Measurements from ENCODE around the gene TMEM135.
"Not testable (repeated sequence)": the region's sequence is repeated elsewhere in the genome, so short reads cannot be mapped to it uniquely, and the experiment has no call there.

TMEM135 gene

GRCh38 chr11:87260811-87261210 is 223.1 kb downstream of the TMEM135 start:
- no peak overlapping the region for H3K4me3 ChIP-seq (ENCODE audit: control insufficient read depth, low read depth, low read length)
- DNase-seq (ENCODE audit: low read depth): no peak
- TF ChIP-seq CTCF (conservative IDR thresholded peaks at IDR 0.05; ENCODE audit: control insufficient read depth, insufficient read depth, low read depth, low read length): no peak

DNA sequence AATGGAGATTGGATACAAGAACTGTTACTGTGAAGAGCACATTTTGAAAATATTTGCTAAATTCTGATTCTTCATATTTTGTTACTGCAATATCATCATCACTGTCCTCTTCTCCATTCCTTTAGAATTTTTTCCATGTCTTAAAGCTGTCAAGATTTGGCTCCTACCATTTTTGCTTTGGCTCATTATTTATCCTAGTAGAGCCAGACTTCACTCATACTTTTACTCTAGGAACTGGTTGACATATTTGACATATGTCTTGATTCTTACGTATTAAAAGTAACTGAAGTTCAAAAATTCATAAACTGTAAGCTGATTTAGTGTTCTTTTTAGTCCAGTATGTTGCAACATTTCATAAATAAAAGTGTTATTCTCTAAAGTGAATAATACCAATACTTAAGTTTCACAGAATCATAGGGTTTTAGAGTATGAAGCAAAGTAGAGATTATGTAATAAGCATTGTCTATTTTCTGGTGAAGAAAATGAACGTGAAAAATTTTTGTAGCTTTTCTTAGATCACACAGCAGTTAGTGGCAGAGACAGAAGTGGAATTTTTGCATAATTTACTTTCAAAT is 225.6 kb downstream of the TMEM135 start:
- H3K4me3 ChIP-seq (ENCODE audit: control insufficient read depth, low read depth, low read length): no peak overlapping the region
- no peak for TF ChIP-seq CTCF (conservative IDR thresholded peaks at IDR 0.05; ENCODE audit: control insufficient read depth, insufficient read depth, low read depth, low read length)
- no peak for DNase-seq (ENCODE audit: low read depth)

DNA sequence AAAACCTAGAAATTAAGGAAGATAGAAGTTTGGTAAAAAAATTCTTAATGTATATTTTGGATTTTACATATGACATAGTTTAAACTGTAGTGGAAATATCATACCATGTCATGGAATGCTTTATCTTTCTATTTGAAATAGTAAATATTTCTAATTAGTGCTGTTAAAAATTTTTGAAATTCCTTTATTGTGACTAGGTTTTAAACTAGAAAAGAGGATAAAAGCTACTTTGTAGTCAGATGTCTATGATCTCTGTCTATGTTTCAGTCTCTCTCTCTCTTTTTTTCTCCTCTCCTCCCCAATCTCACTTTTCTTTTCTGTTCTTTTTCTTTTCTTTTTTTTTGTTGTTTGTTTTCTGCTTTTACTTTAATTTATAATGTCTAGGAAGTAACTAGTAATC is 226.2 kb downstream of the TMEM135 start:
- no peak for DNase-seq (ENCODE audit: low read depth)
- H3K4me3 ChIP-seq (ENCODE audit: control insufficient read depth, low read depth, low read length): no peak overlapping the region
- no peak for TF ChIP-seq CTCF (conservative IDR thresholded peaks at IDR 0.05; ENCODE audit: control insufficient read depth, insufficient read depth, low read depth, low read length)

- no peak overlapping the region for H3K4me3 ChIP-seq (ENCODE audit: control insufficient read depth, low read depth, low read length)
- no peak for TF ChIP-seq CTCF (conservative IDR thresholded peaks at IDR 0.05; ENCODE audit: control insufficient read depth, insufficient read depth, low read depth, low read length)
- peak; percentile 37 for DNase-seq (ENCODE audit: low read depth)
Measured at GRCh38 chr11:87265132-87265531, 227.4 kb downstream of the TMEM135 start.

DNA sequence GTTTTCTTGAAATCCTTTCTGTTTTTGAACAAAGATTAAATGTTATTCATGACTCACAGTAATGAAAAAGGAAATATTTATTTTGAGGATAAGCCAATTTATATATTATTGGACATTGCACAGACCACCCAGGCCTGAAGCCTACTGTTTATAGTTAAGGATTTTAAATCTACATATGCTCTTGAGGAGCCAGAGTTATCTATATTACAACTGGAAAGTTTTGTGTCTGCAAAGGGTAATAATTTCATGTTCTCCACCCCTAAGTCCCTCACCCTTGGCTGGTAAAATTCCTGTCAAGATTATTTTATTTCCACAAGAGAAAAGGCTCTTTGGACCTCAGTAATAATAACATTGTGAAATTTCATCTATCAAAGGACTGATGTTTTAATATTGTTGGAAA is 228.2 kb downstream of the TMEM135 start:
- no peak for TF ChIP-seq CTCF (conservative IDR thresholded peaks at IDR 0.05; ENCODE audit: control insufficient read depth, insufficient read depth, low read depth, low read length)
- peak; percentile 8 for DNase-seq (ENCODE audit: low read depth)
- no peak overlapping the region for H3K4me3 ChIP-seq (ENCODE audit: control insufficient read depth, low read depth, low read length)

DNA sequence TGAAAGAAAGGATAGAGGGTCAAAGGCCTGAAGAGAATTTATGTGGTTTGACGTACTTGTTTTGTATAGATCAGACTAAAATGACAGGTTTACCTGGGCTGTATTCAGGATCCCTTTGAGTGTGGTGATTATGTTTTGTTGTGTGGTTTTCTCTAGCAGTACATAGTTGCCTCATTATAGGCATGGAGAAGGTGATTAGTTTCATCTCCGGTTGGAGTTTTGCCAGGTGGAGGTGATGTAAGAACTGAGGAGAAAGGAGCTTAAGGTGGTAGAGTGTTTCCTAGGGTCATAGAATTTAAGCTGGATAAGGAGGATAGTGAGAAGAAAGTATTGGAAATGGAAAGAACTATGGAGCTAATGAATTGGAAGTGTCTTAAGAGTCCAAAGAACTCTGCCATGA is 229.0 kb downstream of the TMEM135 start:
- TF ChIP-seq CTCF (conservative IDR thresholded peaks at IDR 0.05; ENCODE audit: control insufficient read depth, insufficient read depth, low read depth, low read length): no peak
- DNase-seq (ENCODE audit: low read depth): no peak

GRCh38 chr11:87271951-87272350 is 234.2 kb downstream of the TMEM135 start:
- not testable (repeated sequence) for H3K4me3 ChIP-seq (ENCODE audit: control insufficient read depth, low read depth, low read length)

More for the DNA sequence above, 229.0 kb downstream of the TMEM135 start:
- H3K4me3 ChIP-seq (ENCODE audit: control insufficient read depth, low read depth, low read length): no peak overlapping the region

More at GRCh38 chr11:87271951-87272350, 234.2 kb downstream of the TMEM135 start:
- DNase-seq (ENCODE audit: low read depth): not testable (repeated sequence)

Data from fibroblast of mammary gland (primary cell).